Body of pancreas (tissue), 4 donors: ENCODE measurements around the gene NGDN. TPM values are rescaled to one million over a fixed set of nuclear protein-coding genes. Genes with fewer than 3 reads are reported as not detected.

Experiments used
- ATAC-seq: fragments of 150-250 bp; one replicate; pipeline ENCODE4 v1.9.1; 2016
- DNase-seq, 4 donors: peaks; one replicate each; pipeline ENCODE4 v3.0.0-alpha.2; 2019
- H3K27ac ChIP-seq, 4 donors: fragments of 200-600 bp; sonication (generic); 1 replicate in 3 of 4; 2 replicates in 1 of 4; pipeline versions ENCODE4 v1.5.1 to v1.6.1; 2016 to 2019; ENCODE audit warnings: mild to moderate bottlenecking in 1 of 4, mixed read lengths in 1 of 4, moderate library complexity in 1 of 4
- H3K27me3 ChIP-seq, 2 donors: fragments of 200-600 bp; sonication (generic); one replicate each; pipeline ENCODE4 v1.6.0; 2016; ENCODE audit warnings: mild to moderate bottlenecking in 1 of 2
- H3K36me3 ChIP-seq, 2 donors: fragments of 200-600 bp; sonication (generic); replicated peaks in 1 of 2; 2 replicates each; pipeline ENCODE4 v1.5.1; 2016; ENCODE audit warnings: low read depth in 2 of 2; ENCODE audit not compliant: insufficient read depth in 1 of 2
- H3K4me1 ChIP-seq: fragments of 200-600 bp; sonication (generic); one replicate; pipeline ENCODE4 v1.6.0; 2016
- H3K4me3 ChIP-seq, 2 donors: fragments of 200-600 bp; sonication (generic); 1 replicate in 1 of 2; 2 replicates in 1 of 2; pipeline ENCODE4 v1.5.1; 2016 to 2019
- H3K9me3 ChIP-seq, 3 donors: fragments of 200-600 bp; sonication (generic); 1 replicate in 2 of 3; 2 replicates in 1 of 3; pipeline ENCODE4 v1.5.1; 2016
- CTCF ChIP-seq, 7 experiments: fragments of 450-650 bp in 4 of 7; fragments of 200-600 bp in 3 of 7; sonication (generic) in 3 of 7; IDR thresholded peaks; one replicate each; pipeline ENCODE4 v1.5.1; 2016 to 2019; ENCODE audit warnings: antibody characterized with exemption in 7 of 7
- POLR2A ChIP-seq, 3 donors: fragments of 450-650 bp; IDR thresholded peaks; one replicate each; pipeline ENCODE4 v1.6.1; 2016; ENCODE audit warnings: antibody characterized with exemption in 3 of 3, mild to moderate bottlenecking in 2 of 3
- WGBS, 2 donors: methylation state at CpG; one replicate each; pipeline ENCODE4 v1.1.5; 2017; 5-methylcytosine and 5-hydroxymethylcytosine counted together
- intact Hi-C: fragments of 100-400 bp; cut with DNase I; formaldehyde crosslinking; loops from one replicate; pipeline ENCODE4 v1.15.1; 2023
- total RNA-seq, 2 donors: library from RNA; depleted of rRNA; stranded (reverse); fragments of >200 nt; gene quantifications; one replicate each; pipeline ENCODE4 v1.1.0, GENCODE V29; 2016

Gene NGDN
- total RNA-seq, 2 donors from 2014 or later: 29.0 to 31.6 TPM

GRCh38 chr14:23514644-23514957 lies 45.1 kb downstream of the NGDN start:
- DNase-seq (no peak), ATAC-seq (no peak)
- no peak overlapping the region for H3K27ac ChIP-seq
- no peaks in the 10 kb centered on the region for H3K27me3 ChIP-seq
- H3K4me3 ChIP-seq: no peak overlapping the region
- TF ChIP-seq POLR2A (IDR thresholded peaks at IDR 0.05) (no peak), CTCF (IDR thresholded peaks at IDR 0.05) (no peak)
- no peaks in the 10 kb centered on the region for H3K9me3 ChIP-seq
- WGBS, 2 donors: 60 to 67% methylated on average over 2 to 3 of the region's 3 CpGs
- H3K36me3 ChIP-seq: no peaks in the 10 kb centered on the region
- intact Hi-C loops: no loop called here
- H3K4me1 ChIP-seq: no peaks in the 10 kb centered on the region

DNA sequence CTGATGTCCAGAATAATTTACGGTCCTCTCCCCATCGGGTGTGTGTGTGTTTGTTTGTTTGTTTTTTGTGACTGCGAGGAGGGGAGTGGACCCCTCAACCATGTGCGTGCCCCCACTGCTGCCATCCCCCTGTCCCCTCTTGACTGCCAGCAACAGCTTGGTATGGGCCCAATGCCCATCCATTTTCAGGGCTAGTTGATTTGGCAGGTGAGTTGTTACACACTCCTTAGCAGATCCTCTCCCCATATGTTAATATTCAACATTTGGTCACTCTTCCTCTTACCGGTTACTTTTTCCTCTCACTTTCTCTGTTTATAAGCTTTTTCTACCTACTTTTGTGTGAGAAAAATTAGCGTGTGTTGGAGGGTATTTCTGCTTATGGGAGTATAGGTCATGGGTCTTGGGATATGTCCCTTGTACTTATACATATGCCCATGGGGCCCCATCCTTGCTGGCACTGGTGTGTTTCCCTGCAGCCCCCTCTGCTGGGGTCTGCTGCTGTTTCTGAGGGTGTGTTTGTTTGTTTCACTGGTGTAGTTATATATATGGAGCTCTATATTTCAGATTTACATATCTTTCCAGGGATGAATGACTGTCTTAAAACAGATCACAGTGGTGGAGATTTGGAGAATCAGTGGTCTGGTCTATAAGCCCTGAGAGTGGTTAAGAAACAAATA lies 48.3 kb downstream of the NGDN start:
- no peaks in the 10 kb centered on the region for H3K4me1 ChIP-seq
- DNase-seq (no peak), ATAC-seq (no peak)
- H3K27me3 ChIP-seq: no peaks in the 10 kb centered on the region
- H3K9me3 ChIP-seq: no peaks in the 10 kb centered on the region
- WGBS, 2 donors: 74 to 76% methylated on average over 6 of the region's 6 CpGs
- no peaks in the 10 kb centered on the region for H3K36me3 ChIP-seq
- H3K27ac ChIP-seq: no peak overlapping the region
- no peak overlapping the region for H3K4me3 ChIP-seq
- intact Hi-C loops: no loop called here
- TF ChIP-seq CTCF (IDR thresholded peaks at IDR 0.05) (no peak), POLR2A (IDR thresholded peaks at IDR 0.05) (no peak)

DNA sequence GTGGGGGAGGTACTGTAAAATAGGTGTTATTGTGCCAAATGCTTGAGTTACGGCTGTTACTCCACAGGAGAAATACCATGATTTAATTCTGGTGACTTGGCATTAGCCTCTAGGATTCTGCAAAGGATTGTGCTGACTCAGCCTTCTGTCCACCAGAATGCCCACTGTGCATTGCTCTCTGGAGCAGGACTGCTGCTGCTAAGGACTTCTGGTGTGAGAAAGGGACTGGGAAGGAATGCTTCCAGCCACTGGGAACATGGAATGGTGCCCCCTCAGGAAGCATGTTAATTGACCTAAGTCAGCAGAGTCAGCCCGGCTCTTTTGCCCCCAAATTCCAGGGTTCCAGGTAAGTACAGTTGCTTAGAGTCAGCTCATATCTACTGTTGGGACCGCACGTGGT lies 49.2 kb downstream of the NGDN start:
- DNase-seq: no peak

DNA sequence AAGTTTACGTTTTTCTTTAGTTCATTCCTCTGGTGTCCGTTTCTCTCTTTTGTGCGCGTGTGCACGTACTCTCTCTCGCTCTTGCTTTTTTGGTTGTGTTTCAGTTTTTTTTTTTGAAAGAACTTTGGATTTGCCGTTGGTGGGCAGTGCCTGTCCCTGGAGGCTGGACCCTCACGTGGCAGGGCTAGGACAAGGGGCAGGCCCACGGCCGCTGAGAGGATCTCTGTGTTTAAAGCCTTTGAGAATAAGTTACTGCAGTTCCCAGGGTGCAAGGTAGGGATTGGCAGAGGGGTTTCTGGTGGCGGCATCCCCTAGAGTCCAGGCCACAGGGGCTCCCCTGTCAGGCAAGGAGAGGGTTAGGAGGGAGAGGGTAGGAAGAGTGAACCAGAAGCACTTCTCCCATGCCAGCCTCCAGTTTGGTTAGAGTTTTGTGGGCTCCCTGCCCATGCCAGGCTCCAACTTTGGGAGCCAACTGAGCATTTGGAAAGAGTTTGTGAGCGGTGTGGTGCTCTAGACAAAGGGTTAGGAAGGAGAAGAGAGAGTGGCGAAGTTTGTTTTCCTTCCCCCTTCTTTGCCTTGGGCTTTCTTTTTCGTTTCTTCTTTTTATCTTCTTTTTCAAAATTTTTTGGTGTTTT lies 51.5 kb downstream of the NGDN start:
- 74 to 85% methylated on average over 14 of the region's 14 CpGs for WGBS, 2 donors
- no peak for TF ChIP-seq POLR2A (IDR thresholded peaks at IDR 0.05)
- no peak for TF ChIP-seq CTCF (IDR thresholded peaks at IDR 0.05)
- Histone ChIP-seq H3K4me3 (no peak overlapping the region), H3K36me3 (no peaks in the 10 kb centered on the region), H3K9me3 (no peaks in the 10 kb centered on the region), H3K27me3 (no peaks in the 10 kb centered on the region), H3K4me1 (no peaks in the 10 kb centered on the region), H3K27ac (no peak overlapping the region)
- intact Hi-C loops: no loop called here
- ATAC-seq: no peak
- DNase-seq: no peak

More for the DNA sequence above, 49.2 kb downstream of the NGDN start:
- TF ChIP-seq POLR2A (IDR thresholded peaks at IDR 0.05): no peak
- no peak for TF ChIP-seq CTCF (IDR thresholded peaks at IDR 0.05)
- H3K27ac ChIP-seq: no peak overlapping the region
- no peaks in the 10 kb centered on the region for H3K27me3 ChIP-seq
- H3K4me1 ChIP-seq: no peaks in the 10 kb centered on the region
- WGBS, 2 donors: 79 to 88% methylated on average over 4 of the region's 4 CpGs
- intact Hi-C loops: no loop called here
- H3K9me3 ChIP-seq: no peaks in the 10 kb centered on the region
- ATAC-seq: no peak
- H3K4me3 ChIP-seq: no peak overlapping the region
- no peaks in the 10 kb centered on the region for H3K36me3 ChIP-seq
